Small intestine (tissue), 7 donors: Measurements from ENCODE around the gene RDH13. TPM values are rescaled to one million over a fixed set of nuclear protein-coding genes. Genes with fewer than 3 reads are reported as not detected.
"Not testable (repeated sequence)": the region's sequence is repeated elsewhere in the genome, so short reads cannot be mapped to it uniquely, and the experiment has no call there.

Experiments used
- DNase-seq, 2 donors: peaks; one replicate each; pipeline versions ENCODE4 v3.0.0 to v3.0.0-alpha.2; 2013
- FAIRE-seq: peaks from 2 replicates; lab custom pipeline; 2012; peaks lifted over from hg19 to GRCh38; lab: Jason Lieb, UNC
- H3K27ac ChIP-seq, 3 donors: one replicate each; pipeline ENCODE4 v1.5.1; 2013; ENCODE audit warnings: low read length in 2 of 3, mild to moderate bottlenecking in 2 of 3, control low read depth in 1 of 3, inconsistent platforms in 1 of 3, low read depth in 1 of 3, moderate library complexity in 1 of 3
- H3K27me3 ChIP-seq, 3 donors: one replicate each; pipeline ENCODE4 v1.6.1; 2013; ENCODE audit warnings: low read length in 3 of 3, inconsistent platforms in 1 of 3; ENCODE audit not compliant: control insufficient read depth in 3 of 3, insufficient read depth in 3 of 3
- H3K36me3 ChIP-seq, 3 donors: one replicate each; pipeline ENCODE4 v1.6.1; 2013; ENCODE audit warnings: low read length in 3 of 3, inconsistent platforms in 1 of 3, low read depth in 1 of 3, mild to moderate bottlenecking in 1 of 3, moderate library complexity in 1 of 3; ENCODE audit not compliant: control insufficient read depth in 3 of 3, insufficient read depth in 2 of 3
- H3K4me1 ChIP-seq, 3 donors: one replicate each; pipeline ENCODE4 v1.6.1; 2013; ENCODE audit warnings: low read length in 2 of 3, inconsistent platforms in 1 of 3, low read depth in 1 of 3, mild to moderate bottlenecking in 1 of 3, moderate library complexity in 1 of 3; ENCODE audit not compliant: control insufficient read depth in 3 of 3, insufficient read depth in 2 of 3
- H3K4me3 ChIP-seq, 3 donors: one replicate each; pipeline ENCODE4 v1.5.1; 2013; ENCODE audit warnings: low read length in 3 of 3, control low read depth in 1 of 3, inconsistent platforms in 1 of 3, low read depth in 1 of 3, mild to moderate bottlenecking in 1 of 3, moderate library complexity in 1 of 3
- H3K9me3 ChIP-seq, 2 donors: one replicate each; pipeline ENCODE4 v1.6.1; 2013; ENCODE audit warnings: low read depth in 1 of 2, low read length in 1 of 2; ENCODE audit not compliant: control insufficient read depth in 2 of 2, insufficient read depth in 1 of 2
- WGBS, 3 donors: extraction: QIAGEN DNeasy Blood & Tissue Kit; methylation state at CpG; one replicate each; pipeline ENCODE4 v1.1.7; 2013; 5-methylcytosine and 5-hydroxymethylcytosine counted together
- polyA plus RNA-seq, 4 donors: library from polyadenylated mRNA; stranded (reverse) in 3 of 4; unstranded in 1 of 4; fragments of 200-250 nt in 3 of 4; fragments of 120-200 nt in 1 of 4; gene quantifications; one replicate each; pipeline versions ENCODE4 v1.2.1 to v1.2.3, GENCODE V29; 2013
- donor health status: healthy with polysubstance abuse.
- donor health status: control.
- donor health status: control.
- donor health status: Bipolar disorder and iron deficiency.
- donor health status: healthy.

RDH13 gene
- polyA plus RNA-seq, 4 donors: 21.3 to 28.4 (median 22.2) TPM

- H3K27ac ChIP-seq: no peak overlapping the region
- no peaks in the 10 kb centered on the region for H3K9me3 ChIP-seq
- no peaks in the 10 kb centered on the region for H3K27me3 ChIP-seq
- H3K4me3 ChIP-seq: no peak overlapping the region
- FAIRE-seq (no peak), DNase-seq (no peak)
- H3K36me3 ChIP-seq: no peaks in the 10 kb centered on the region
- H3K4me1 ChIP-seq: no peaks in the 10 kb centered on the region
- 85 to 88% (median 86%) methylated on average over 7 of the region's 7 CpGs for WGBS, 3 donors
Measured at GRCh38 chr19:55028757-55029156, 34.2 kb downstream of the RDH13 start.

DNA sequence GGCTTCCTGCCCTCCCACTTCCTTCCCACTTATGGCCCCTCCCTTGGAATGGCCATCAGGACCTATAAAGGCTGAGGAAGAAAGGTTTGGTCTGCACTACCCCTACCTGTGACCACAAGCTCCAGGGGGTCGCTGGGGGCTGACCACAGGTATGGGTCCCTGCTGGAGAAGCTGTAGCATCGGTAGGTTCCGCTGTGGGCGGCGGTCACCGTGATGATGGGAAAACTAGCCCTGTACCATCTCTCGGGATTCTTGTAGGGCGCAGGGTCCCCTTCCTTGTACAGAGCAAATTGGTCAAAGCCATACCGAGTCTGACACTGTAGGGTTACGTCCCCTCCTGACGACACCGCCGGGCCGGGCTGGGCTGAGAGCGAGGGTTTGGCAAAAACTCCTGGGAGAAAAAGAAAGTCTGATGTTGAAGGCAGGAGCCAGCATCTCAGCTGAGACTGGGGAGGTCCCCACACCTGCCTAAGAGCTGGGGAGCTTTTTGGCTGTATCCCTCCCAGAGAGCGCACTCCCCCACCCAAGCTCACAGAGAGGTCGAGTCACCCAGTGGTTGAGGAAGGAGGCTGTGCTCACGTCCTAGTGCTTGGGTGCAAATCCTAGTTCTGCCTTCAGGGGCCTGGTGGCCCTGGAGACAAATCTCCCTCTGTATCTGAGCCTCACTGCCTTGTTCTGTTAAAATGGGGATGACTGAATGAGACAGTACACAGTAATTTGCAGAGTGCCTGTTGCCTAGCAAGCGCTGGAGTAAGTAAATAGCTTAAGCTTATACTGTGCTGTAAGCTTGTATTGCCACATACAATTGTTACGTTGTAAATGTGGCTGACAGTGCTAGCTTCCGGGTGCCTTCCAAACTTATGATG, 35.2 kb downstream of the RDH13 start:
- Histone ChIP-seq H3K27me3 (no peaks in the 10 kb centered on the region), H3K9me3 (no peaks in the 10 kb centered on the region), H3K36me3 (no peaks in the 10 kb centered on the region), H3K27ac (no peak overlapping the region), H3K4me1 (no peaks in the 10 kb centered on the region), H3K4me3 (no peak overlapping the region)
- 82 to 87% (median 84%) methylated on average over 21 of the region's 21 CpGs for WGBS, 3 donors
- FAIRE-seq (no peak), DNase-seq (no peak)

- not testable (repeated sequence) for H3K9me3 ChIP-seq, H3K36me3 ChIP-seq, H3K4me1 ChIP-seq, H3K4me3 ChIP-seq, FAIRE-seq, DNase-seq, H3K27ac ChIP-seq, H3K27me3 ChIP-seq
- WGBS, 3 donors: 72 to 93% (median 81%) methylated on average over 2 to 6 of the region's 12 CpGs
Measured at GRCh38 chr19:55027140-55027471, 35.8 kb downstream of the RDH13 start.

DNA sequence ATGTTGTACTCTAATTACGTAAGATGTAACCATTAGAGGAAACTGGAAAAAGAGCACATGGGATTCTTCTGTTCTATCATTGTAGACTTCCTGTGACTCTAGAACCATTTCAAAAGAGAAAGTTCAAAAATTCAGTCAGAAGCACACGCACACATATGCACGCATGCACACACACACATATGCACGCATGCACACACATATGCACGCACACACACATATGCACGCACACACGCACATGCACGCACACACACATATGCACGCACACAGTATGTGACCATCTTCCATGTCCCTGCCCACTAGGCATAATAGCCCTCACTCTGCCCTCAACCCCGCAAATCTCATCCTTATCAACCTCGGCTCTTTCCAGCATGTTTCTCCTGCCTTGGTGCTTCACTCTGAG, 38.8 kb downstream of the RDH13 start:
- no peak overlapping the region for H3K4me3 ChIP-seq
- no peaks in the 10 kb centered on the region for H3K4me1 ChIP-seq
- no peak for DNase-seq
- no peaks in the 10 kb centered on the region for H3K36me3 ChIP-seq
- H3K27me3 ChIP-seq: no peaks in the 10 kb centered on the region
- no peak overlapping the region for H3K27ac ChIP-seq
- no peak for FAIRE-seq
- H3K9me3 ChIP-seq: no peaks in the 10 kb centered on the region
- WGBS, 3 donors: 80 to 87% (median 86%) methylated on average over 8 to 11 of the region's 11 CpGs

DNA sequence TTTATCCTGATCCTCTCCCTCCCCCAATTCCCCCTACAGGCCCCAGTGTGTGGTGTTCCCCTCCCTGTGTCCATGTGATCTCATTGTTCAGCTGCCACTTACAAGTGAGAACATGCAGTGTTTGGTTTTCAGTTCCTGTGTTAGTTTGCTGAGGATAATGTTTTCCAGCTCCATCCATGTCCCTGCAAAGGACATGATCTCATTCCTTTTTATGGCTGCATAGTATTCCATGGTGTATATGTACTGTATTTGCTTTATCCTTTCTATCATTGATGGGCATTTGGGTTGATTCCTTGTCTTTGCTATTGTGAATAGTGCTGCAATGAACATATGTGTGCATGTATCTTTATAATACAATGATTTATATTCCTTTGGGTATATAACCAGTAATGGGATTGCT, 42.6 kb downstream of the RDH13 start:
- H3K4me1 ChIP-seq, DNase-seq, H3K4me3 ChIP-seq, FAIRE-seq, H3K27ac ChIP-seq, H3K9me3 ChIP-seq, H3K36me3 ChIP-seq, H3K27me3 ChIP-seq: not testable (repeated sequence)

GRCh38 chr19:55018633-55019032, 44.3 kb downstream of the RDH13 start:
- no peak for DNase-seq
- H3K36me3 ChIP-seq: no peaks in the 10 kb centered on the region
- H3K27ac ChIP-seq: no peak overlapping the region
- 76 to 83% (median 81%) methylated on average over 9 of the region's 9 CpGs for WGBS, 3 donors
- no peaks in the 10 kb centered on the region for H3K9me3 ChIP-seq
- H3K4me3 ChIP-seq: no peak overlapping the region
- no peak for FAIRE-seq
- H3K27me3 ChIP-seq: no peaks in the 10 kb centered on the region
- H3K4me1 ChIP-seq: no peaks in the 10 kb centered on the region

- no peaks in the 10 kb centered on the region for H3K36me3 ChIP-seq
- DNase-seq: no peak
- H3K27ac ChIP-seq: no peak overlapping the region
- H3K9me3 ChIP-seq: no peaks in the 10 kb centered on the region
- no peak overlapping the region for H3K4me3 ChIP-seq
- FAIRE-seq: no peak
- 89 to 90% (median 90%) methylated on average over 15 of the region's 15 CpGs for WGBS, 3 donors
- H3K4me1 ChIP-seq: no peaks in the 10 kb centered on the region
- H3K27me3 ChIP-seq: no peaks in the 10 kb centered on the region
Measured at GRCh38 chr19:55018216-55018615, 44.7 kb downstream of the RDH13 start.

DNA sequence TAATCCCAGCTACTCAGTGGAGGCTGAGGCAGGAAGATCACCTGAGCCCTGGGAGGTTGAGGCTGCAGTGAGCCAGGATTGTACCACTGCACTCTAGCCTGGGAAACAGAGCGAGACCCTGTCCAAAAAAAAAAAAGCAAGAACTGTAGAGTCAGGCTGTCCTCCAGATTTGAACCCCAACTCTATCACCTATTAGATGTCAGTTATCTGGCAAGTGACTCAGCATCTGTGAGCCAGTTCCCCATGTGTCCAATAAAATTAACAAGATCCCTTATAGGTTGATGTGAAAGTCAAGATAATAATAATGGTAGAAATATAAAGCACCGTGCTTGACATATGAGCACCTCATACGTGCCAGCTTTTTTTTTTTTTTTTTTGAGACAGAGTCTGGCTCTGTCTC, 46.9 kb downstream of the RDH13 start:
- DNase-seq (no peak), FAIRE-seq (no peak)
- no peaks in the 10 kb centered on the region for H3K36me3 ChIP-seq
- H3K4me3 ChIP-seq: no peak overlapping the region
- H3K27ac ChIP-seq: no peak overlapping the region
- WGBS, 3 donors: 56 to 83% (median 79%) methylated on average over 3 of the region's 3 CpGs
- H3K4me1 ChIP-seq: no peaks in the 10 kb centered on the region
- H3K9me3 ChIP-seq: no peaks in the 10 kb centered on the region
- H3K27me3 ChIP-seq: no peaks in the 10 kb centered on the region

- H3K9me3 ChIP-seq: no peaks in the 10 kb centered on the region
- no peaks in the 10 kb centered on the region for H3K36me3 ChIP-seq
- H3K4me1 ChIP-seq: no peaks in the 10 kb centered on the region
- no peak overlapping the region for H3K4me3 ChIP-seq
- no peak for FAIRE-seq
- no peaks in the 10 kb centered on the region for H3K27me3 ChIP-seq
- H3K27ac ChIP-seq: no peak overlapping the region
- WGBS, 3 donors: 57 to 68% (median 58%) methylated on average over 5 of the region's 5 CpGs
- no peak for DNase-seq
Measured at GRCh38 chr19:55015126-55015525, 47.8 kb downstream of the RDH13 start.
